Measurements from ENCODE around the gene EMCN.
A peak's percentile ranks its signal among the peaks of the same experiment; 100 is the strongest.
"Not testable (repeated sequence)": the region's sequence is repeated elsewhere in the genome, so short reads cannot be mapped to it uniquely, and the experiment has no call there.

The EMCN gene

GRCh38 chr4:100489305-100489704 lies 28.5 kb downstream of the EMCN start:
- DNase-seq: no peak

DNA sequence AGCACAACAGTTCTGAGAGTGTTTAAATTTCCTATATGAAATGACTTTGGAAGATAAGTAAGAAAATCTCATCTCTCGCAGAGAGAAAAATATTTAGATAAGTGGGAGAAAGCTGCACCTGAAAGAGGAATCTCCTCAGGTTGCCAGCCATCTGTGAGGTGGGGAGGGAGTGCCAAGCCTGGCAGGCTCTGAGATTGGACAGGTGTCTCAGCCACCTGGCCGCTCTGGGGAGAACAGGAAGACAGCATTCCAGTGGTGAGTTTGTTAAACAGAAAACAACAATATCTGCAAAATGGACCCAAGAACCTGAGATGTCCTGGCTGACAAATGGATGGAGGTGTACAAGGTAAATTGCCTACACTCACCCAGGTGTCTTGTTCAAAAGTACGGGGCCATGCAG lies 31.3 kb downstream of the EMCN start:
- no peak for DNase-seq

- no peak for DNase-seq
Observed at GRCh38 chr4:100483796-100484195, 34.0 kb downstream of the EMCN start.

DNA sequence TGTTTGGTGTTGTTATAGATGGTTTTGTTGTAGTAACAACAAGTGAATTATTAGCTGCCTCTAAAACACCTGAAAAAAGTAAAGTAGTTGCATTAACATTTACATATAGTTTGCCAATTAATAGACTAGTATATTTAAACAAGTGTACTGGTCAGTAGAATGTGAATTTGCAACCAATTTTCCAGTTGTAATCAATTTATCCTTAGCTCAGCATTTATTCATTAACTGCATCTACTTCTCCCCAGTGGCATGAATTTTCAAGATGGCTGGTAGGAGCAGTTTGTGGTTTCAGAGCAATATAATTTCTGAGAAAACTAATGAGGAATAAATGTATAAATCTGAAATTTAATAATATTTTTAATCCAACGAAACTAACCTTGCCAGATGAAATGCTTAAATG lies 37.9 kb downstream of the EMCN start:
- no peak for DNase-seq

DNA sequence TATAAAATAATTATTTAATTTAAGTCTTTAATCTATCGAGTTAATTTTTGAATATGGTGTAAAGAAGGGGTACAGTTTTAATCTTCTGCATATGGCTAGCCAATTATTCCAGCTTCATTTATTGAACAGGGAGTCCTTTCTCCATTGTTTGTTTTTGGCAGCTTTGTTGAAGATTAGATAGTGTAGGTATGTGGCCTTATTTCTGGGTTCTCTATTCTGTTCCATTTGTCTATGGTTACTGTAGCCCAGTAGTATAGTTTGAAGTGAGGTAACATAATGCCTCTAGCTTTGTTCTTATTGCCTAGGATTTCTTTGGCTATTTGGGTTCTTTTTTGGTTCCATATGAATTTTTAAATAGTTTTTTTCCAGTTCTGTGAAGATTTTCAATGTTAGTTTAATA lies 48.3 kb downstream of the EMCN start:
- DNase-seq: no peak

- no peak for DNase-seq
Observed at GRCh38 chr4:100466501-100466900, 51.3 kb downstream of the EMCN start.

DNA sequence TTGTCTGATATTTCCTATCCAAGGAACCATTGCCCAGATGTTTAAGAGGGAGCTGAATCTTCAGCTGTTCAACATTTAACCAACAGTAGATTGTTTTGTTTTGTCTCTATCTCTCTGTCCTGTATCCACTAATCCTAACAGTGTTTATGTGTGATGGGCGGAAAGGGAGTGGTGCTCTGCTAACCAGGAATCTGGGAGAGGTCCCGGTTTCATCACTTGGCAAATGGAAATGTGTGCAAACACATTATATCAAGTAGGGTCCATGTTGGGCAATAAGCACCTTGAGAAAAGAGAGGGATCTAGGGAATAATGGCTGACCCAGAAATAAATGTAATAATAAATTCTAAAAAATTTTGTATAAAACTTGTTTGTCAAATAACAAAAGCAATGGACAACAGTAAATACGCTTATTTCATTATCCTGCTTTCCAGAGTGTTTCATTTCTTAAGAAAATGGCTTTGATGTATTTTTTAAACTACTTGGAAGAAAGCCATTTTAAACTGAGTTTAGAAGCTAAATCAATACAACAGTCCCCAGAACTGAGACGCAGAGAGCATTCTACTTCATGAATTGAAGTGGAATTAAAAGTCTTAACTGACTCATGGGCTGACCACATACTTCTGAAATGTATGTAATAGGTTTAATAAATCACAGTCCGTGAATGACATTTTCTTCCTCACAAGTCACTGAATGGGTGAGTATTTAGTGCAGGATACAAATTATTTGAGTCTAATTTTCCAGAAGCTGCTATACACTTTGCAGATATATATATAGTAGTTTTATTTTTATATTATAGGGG lies 55.8 kb downstream of the EMCN start:
- no peak for DNase-seq

GRCh38 chr4:100450449-100450848 lies 67.4 kb downstream of the EMCN start:
- DNase-seq: no peak

GRCh38 chr4:100431416-100431815 lies 86.4 kb downstream of the EMCN start:
- DNase-seq: no peak

DNA sequence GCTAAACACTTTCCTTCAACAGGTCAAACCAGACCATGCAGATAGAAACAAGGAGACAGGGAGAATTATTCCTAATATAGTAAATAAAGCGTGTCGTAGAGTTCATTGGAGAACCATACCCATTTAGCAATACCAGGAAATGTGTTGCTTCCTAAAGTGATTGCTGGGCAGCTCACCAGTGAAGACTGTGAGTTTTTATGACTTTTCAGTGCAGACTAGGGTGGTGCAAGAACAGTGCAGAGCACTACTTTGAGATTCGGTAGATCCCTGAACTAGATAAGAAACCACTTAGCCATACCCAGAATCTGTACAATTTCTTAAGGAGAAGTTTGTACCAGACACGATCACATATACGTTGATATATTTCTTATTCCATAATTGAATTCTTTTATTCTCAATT lies 87.4 kb downstream of the EMCN start:
- no peak for DNase-seq

DNA sequence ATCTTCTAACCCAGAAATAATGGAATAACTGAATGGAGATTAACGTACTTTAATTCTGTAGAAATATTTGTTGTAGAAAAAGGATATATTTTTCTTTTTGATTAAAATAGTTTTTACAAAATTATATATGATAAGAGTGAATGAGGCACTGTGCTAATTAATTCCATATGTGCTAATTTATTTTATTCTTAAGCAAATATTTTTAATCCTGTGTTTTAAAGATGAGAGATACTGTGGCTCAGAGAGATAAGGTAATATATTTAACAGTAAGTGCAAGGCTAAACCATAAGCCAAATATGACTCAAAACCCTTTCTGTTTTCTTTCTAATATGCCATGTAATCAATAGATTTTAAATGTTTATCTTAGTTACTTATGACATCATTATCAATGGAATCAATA lies 88.2 kb downstream of the EMCN start:
- no peak for DNase-seq

DNA sequence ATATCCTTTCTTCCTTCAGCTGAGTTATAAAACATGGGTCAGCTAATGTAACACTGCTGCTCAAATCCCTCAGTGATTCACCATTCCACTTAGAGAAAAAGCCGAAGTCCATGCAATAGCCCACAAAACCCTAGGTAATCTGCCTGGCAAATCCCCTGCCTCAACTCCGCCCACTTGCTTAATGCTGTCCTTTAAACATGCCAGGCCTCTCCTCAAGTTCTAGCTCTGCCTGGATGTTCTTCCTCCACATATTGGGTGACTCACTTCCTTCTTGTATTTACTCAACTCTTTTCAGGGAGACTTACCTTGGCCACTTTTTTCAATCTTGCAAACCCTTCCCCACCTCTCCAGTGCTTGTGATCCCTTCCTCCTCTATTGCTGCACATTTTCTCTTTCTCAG lies 89.8 kb downstream of the EMCN start:
- no peak for DNase-seq

- DNase-seq: no peak
Observed at GRCh38 chr4:100424376-100424775, 93.4 kb downstream of the EMCN start.

DNA sequence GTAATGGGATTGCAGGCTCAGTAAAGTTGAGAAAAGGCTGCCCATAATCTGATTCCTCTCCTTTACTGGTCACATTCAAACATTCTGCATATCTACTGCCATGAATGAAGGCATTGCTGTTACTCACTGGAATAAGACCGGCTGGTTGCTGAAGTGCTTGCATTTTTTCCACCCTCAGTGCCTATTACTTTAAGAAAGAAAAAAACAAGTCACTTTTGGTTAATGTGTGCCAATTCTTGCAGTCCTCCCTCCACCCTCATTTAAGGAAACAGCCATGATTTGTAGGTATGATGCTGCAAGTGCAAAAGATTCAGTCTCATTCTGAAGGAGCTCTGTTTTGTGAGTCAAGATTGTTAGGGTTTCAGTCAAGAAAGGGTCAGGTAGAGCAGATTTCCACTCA lies 94.9 kb downstream of the EMCN start:
- DNase-seq: no peak

DNA sequence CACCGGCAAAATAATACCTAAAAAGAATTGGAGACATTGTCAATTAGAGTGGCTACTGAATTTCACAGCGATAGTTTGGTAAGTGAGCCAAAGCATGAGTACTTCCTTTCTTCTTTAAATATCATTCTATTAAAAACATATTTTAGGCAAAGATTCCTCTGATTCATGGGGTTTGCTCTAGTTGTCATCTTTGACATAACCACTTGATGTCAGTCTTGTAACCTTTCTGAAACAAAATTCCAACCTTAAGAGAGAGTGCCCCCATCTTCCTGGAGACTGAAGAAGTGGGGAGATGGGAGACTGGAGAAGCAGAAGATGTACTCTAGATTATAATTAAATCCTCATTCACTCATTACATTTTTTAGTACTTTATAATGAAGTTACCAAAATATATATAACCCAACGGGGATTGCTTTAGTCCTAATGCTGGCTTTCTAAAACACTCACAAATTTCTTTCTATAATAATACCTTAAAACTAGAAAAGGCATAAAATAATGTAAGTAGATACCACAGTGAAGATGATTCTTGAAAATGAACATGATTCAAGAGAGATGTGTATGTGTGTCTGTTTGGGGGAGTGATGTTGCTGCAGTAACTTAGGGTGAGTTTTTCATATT lies 96.4 kb downstream of the EMCN start:
- no peak for DNase-seq

DNA sequence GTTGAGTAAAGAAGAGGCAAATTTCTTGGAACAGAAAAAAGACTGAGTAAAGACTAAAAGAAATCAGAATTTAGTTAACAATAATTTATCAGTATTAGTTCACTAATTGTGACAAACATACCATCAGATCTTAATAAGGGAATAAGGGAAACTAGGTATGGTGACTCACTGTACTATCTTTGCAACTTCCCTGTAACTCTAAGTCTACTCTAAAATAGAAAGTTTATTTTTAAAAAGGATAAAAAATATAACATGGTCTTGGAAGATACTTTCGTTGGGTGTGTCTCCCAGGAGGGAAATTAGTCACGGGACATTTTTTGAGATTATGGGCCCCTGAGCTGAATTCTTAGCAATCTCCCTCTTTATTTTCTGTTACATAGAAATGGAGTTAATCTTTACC lies 97.3 kb downstream of the EMCN start:
- DNase-seq: no peak

DNA sequence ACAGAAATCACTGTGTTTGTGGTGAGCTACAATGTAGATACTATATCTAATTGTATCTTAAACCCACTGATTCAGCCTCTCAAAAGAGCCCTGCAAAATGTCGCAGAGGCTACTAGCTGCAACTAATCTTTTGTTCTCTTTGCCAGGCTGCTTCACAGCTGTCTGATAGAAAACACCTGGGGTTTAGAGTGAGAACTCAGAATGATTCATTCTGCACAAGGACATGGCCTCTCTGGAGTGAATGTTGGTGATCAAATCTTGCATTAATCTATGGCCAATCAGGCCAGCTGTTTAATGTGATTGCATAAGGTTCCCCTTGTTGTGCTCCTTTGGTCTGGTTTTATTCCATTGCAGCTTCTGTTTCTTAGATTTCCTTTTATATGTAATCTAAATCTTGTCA lies 100.3 kb downstream of the EMCN start:
- DNase-seq: no peak

- DNase-seq: no peak
Observed at GRCh38 chr4:100414016-100414790, 103.6 kb downstream of the EMCN start.

- peak in 1 of 5 donors; percentile 8 for DNase-seq
Observed at GRCh38 chr4:100391863-100392262, 126.0 kb downstream of the EMCN start.

GRCh38 chr4:100391086-100391485 lies 126.7 kb downstream of the EMCN start:
- DNase-seq: no peak

GRCh38 chr4:100386270-100386669 lies 131.6 kb downstream of the EMCN start:
- no peak for DNase-seq

DNA sequence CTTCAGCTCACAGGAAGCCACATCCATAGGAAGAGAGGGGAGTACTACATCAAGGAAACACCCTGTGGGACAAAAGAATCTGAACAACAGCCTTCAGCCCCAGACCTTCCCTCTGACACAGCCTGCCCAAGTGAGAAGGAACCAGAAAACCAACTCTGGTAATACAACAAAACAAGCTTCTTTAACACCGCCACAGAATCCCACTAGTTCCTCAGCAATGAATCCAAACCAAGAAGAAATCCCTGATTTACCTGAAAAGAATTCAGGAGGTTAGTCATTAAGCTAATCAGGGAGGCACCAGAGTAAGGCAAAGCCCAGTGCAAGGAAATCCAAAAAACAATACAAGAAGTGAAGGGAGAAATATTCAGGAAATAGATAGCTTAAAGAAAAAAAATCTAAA lies 137.4 kb downstream of the EMCN start:
- not testable (repeated sequence) for DNase-seq

DNA sequence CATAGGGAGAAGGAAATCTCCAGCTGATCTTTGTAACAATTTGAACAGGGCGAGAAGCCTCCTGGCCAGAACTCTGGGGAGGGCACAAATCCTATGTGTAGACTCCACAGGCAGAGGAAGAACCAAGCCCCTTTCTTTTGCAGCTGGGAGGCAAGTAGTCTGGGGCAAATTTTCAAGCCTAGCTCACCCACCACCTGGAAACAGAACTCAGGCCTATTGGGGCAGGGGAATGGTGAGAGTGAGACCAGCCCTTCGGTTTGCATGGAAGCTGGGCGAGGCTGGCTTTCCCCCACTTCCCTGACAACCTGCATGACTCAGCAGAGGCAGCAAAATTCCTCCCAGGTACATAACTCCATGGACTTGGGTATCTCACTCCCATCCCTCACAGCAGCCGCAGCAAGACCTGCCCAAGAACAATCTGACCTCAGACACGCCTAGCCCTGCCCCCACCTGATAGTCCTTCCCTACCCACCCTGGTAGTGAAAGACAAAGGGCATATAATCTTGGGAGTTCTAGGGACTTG lies 138.2 kb downstream of the EMCN start:
- no peak for DNase-seq

DNA sequence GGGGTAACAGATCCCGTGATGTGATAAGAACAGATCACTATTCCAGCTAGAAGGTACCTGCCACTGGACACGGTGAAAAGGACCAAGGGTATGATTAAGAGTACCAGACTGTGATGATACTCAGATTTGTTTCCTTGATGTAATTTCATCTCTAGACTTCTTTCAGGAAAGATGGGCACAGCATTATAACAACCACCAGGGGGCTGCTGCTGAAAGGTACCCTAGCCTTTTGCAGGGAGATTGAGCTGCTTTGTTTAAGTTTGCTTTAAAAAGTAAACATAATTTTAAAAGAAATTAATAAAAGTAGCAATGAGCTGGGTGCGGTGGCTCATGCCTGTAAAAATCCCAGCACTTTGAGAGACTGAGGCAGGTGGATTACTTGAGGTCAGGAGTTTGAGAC lies 145.4 kb downstream of the EMCN start:
- no peak for DNase-seq
